Thymus (tissue), 11 donors: ENCODE results near the gene ZBTB7C. TPM values are rescaled to one million over a fixed set of nuclear protein-coding genes. Genes with fewer than 3 reads are reported as not detected.

Experiments used
- DNase-seq, 9 donors: peaks; one replicate each; pipeline ENCODE4 v3.0.0-alpha.2; 2013; ENCODE audit warnings: low spot score in 9 of 9, low read depth in 6 of 9, missing footprints in 1 of 9
- H3K27ac ChIP-seq, 2 donors: one replicate each; pipeline ENCODE4 v1.5.1; 2013; ENCODE audit warnings: control low read depth in 1 of 2, low read depth in 1 of 2, low read length in 1 of 2, mild to moderate bottlenecking in 1 of 2, moderate library complexity in 1 of 2
- H3K27me3 ChIP-seq, 2 donors: one replicate each; pipeline ENCODE4 v1.5.1; 2013; ENCODE audit warnings: low read length in 1 of 2; ENCODE audit not compliant: control insufficient read depth in 2 of 2, insufficient read depth in 1 of 2
- H3K36me3 ChIP-seq, 2 donors: one replicate each; pipeline ENCODE4 v1.5.1; 2013; ENCODE audit warnings: low read length in 1 of 2, mild to moderate bottlenecking in 1 of 2, moderate library complexity in 1 of 2; ENCODE audit not compliant: control insufficient read depth in 2 of 2, insufficient read depth in 2 of 2
- H3K4me1 ChIP-seq, 2 donors: one replicate each; pipeline ENCODE4 v1.5.1; 2013; ENCODE audit warnings: low read length in 2 of 2; ENCODE audit not compliant: control insufficient read depth in 2 of 2, insufficient read depth in 2 of 2
- H3K4me3 ChIP-seq, 2 donors: one replicate each; pipeline ENCODE4 v1.5.1; 2013; ENCODE audit warnings: low read length in 2 of 2, control low read depth in 1 of 2, mild to moderate bottlenecking in 1 of 2
- H3K9me3 ChIP-seq, 2 donors: one replicate each; pipeline ENCODE4 v1.5.1; 2013; ENCODE audit warnings: low read length in 1 of 2, mild to moderate bottlenecking in 1 of 2; ENCODE audit not compliant: control insufficient read depth in 2 of 2, insufficient read depth in 1 of 2
- WGBS: extraction: QIAGEN DNeasy Blood & Tissue Kit; methylation state at CpG from one replicate; pipeline ENCODE4 v1.1.7; 2013; 5-methylcytosine and 5-hydroxymethylcytosine counted together
- polyA plus RNA-seq: library from polyadenylated mRNA; stranded (reverse); fragments of 200-250 nt; gene quantifications from one replicate; pipeline ENCODE4 v1.2.3, GENCODE V29; 2013
- total RNA-seq: library from RNA; stranded (reverse); fragments of 120-200 nt; gene quantifications from one replicate; pipeline ENCODE4 v1.2.4, GENCODE V29; 2013
- donor health status: healthy.

The ZBTB7C gene
- total and polyA plus RNA-seq, 2 donors = 0.14 to 0.73 TPM

GRCh38 chr18:48317781-48318381 lies 91.3 kb downstream of the ZBTB7C start:
- DNase-seq = no peak
- Histone ChIP-seq H3K27ac (no peak overlapping the region), H3K9me3 (peaks cover 0 to 1% of the 10 kb centered on the region in 2 donors), H3K4me3 (no peak overlapping the region), H3K4me1 (no peaks in the 10 kb centered on the region), H3K27me3 (peaks cover 2 to 6% of the 10 kb centered on the region in 2 donors), H3K36me3 (no peaks in the 10 kb centered on the region)
- 100% methylated on average over 5 of the region's 5 CpGs for WGBS

DNA sequence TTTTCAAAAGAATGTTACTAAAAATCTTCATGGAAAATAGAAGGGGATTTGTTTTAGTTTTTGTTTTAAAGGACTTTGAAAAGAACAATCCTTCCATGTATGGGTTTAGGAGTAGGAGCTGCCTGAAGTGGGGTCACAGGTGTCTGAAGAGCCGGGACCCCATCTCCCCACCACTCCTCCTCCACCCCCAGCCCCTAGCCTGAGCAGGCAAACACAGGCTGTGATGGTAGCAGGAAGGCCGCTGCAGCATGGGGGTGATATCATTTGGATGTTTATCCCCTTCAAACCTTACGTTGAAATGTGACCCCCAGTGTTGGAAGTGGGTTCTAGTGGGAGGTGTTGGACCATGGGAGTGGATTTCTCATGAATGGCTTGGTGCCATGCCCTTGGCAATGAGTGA lies 93.0 kb downstream of the ZBTB7C start:
- no peak for DNase-seq
- Histone ChIP-seq H3K4me3 (no peak overlapping the region), H3K27me3 (peaks cover 2 to 9% of the 10 kb centered on the region in 2 donors), H3K4me1 (no peaks in the 10 kb centered on the region), H3K36me3 (no peaks in the 10 kb centered on the region), H3K9me3 (peaks cover 0 to 1% of the 10 kb centered on the region in 2 donors), H3K27ac (no peak overlapping the region)
- 90% methylated on average over 3 of the region's 3 CpGs for WGBS

DNA sequence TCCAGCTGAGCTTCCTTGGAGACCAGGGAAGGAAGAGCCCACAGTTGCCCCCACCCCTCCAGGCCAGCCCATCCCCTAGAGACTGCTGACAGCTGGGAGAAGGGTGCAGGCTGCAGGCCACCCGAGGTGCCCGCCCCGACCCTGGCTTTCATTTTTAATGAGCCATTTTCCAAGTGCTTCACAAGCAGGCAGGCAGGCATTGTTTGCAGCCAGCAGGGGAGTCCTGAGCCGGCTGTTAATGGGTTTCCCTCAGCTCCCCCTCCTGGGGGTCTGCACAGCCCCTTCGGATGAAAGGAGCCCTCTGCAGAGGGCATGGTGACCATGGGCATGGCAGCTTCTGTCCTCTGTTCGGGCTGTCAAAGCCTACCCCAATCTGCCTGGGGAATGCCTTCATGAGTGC lies 94.5 kb downstream of the ZBTB7C start:
- Histone ChIP-seq H3K4me3 (no peak overlapping the region), H3K27ac (no peak overlapping the region), H3K36me3 (no peaks in the 10 kb centered on the region), H3K9me3 (peaks cover 0 to 1% of the 10 kb centered on the region in 2 donors), H3K4me1 (no peaks in the 10 kb centered on the region), H3K27me3 (peaks cover 2 to 9% of the 10 kb centered on the region in 2 donors)
- no peak for DNase-seq
- WGBS = 33% methylated on average over 6 of the region's 6 CpGs

DNA sequence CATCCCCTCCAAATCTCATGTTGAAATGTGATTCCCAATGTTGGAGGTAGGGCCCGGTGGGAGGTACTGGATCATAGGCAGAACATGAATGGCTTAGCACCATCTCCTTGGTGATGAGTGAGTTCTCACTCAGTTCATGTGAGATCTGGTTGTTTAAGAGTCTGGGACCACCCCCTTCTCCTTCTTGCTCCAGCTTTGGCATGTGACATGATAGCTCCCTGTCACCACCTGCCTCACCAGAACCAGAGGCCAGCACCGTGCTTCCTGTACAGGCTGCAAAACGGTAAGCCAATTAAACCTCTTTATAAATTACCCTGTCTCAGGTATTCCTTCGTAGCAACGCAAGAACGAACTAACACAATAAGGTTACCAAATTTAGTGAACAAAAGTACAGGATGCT lies 95.4 kb downstream of the ZBTB7C start:
- DNase-seq = no peak
- no peak overlapping the region for H3K27ac ChIP-seq
- H3K4me3 ChIP-seq = no peak overlapping the region
- whole genome bisulfite sequencing = 91% methylated on average over 6 of the region's 6 CpGs
- H3K4me1 ChIP-seq = no peaks in the 10 kb centered on the region
- peaks cover 0 to 1% of the 10 kb centered on the region in 2 donors for H3K9me3 ChIP-seq
- peaks cover 2 to 9% of the 10 kb centered on the region in 2 donors for H3K27me3 ChIP-seq
- no peaks in the 10 kb centered on the region for H3K36me3 ChIP-seq

DNA sequence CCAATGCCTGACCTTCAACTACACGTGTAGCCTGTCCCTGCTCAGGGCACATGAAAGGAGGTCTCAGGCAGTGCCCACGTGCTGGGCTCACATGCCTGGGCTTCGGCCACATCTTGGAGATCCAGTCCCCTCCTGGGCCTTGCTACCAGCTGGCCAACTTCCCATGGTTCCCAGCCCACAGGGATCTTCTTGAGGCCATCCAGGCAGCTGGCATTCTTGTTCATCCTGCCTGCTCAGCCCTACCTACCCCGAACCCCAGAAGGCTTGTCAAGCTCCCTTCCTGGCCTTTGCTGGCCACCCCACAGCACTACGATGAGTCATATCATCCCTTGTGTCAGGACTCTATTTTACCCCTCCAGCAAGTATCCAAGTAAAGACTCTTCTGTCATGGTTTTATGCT lies 97.1 kb downstream of the ZBTB7C start:
- H3K4me3 ChIP-seq = no peak overlapping the region
- no peak overlapping the region for H3K27ac ChIP-seq
- peaks cover 2 to 9% of the 10 kb centered on the region in 2 donors for H3K27me3 ChIP-seq
- H3K36me3 ChIP-seq = no peaks in the 10 kb centered on the region
- H3K9me3 ChIP-seq = peaks cover 0 to 1% of the 10 kb centered on the region in 2 donors
- 88% methylated on average over 5 of the region's 5 CpGs for WGBS
- no peaks in the 10 kb centered on the region for H3K4me1 ChIP-seq
- DNase-seq = no peak

DNA sequence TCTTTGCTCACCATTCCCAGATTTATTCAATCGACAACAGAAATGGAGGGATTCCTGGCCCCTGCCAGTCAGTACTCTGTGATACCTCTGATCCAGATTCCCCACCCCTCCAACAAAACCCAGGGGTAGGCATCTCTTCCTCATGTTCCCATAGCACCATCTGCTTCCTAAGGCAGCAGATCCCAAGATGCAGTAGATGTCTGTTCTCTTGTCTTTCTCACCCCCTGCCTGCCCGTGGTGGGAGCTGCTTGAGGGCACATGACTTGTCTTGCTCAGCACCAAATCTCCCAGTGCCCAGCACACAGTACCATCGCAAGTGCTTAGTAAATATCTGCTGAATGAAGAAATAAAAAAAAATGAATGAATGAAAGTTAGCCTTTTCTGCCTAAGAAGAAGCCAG lies 98.2 kb downstream of the ZBTB7C start:
- H3K4me1 ChIP-seq = no peaks in the 10 kb centered on the region

GRCh38 chr18:48310353-48310752 lies 98.8 kb downstream of the ZBTB7C start:
- Histone ChIP-seq H3K36me3 (no peaks in the 10 kb centered on the region), H3K4me1 (no peaks in the 10 kb centered on the region), H3K4me3 (no peak overlapping the region), H3K27ac (no peak overlapping the region), H3K9me3 (peaks cover 0 to 1% of the 10 kb centered on the region in 2 donors), H3K27me3 (peaks cover 2 to 8% of the 10 kb centered on the region in 2 donors)
- 91% methylated on average over 6 of the region's 6 CpGs for WGBS
- DNase-seq = no peak

More for the DNA sequence above, 98.2 kb downstream of the ZBTB7C start:
- Histone ChIP-seq H3K9me3 (peaks cover 0 to 1% of the 10 kb centered on the region in 2 donors), H3K4me3 (no peak overlapping the region), H3K27ac (no peak overlapping the region), H3K27me3 (peaks cover 2 to 9% of the 10 kb centered on the region in 2 donors), H3K36me3 (no peaks in the 10 kb centered on the region)
- WGBS = 81% methylated on average over 3 of the region's 3 CpGs
- no peak for DNase-seq

GRCh38 chr18:48308755-48309575 lies 100.2 kb downstream of the ZBTB7C start:
- no peak overlapping the region for H3K4me3 ChIP-seq
- H3K27ac ChIP-seq = no peak overlapping the region
- H3K4me1 ChIP-seq = no peaks in the 10 kb centered on the region
- no peak for DNase-seq
- H3K27me3 ChIP-seq = peaks cover 0 to 5% of the 10 kb centered on the region in 2 donors
- H3K9me3 ChIP-seq = no peaks in the 10 kb centered on the region
- 77% methylated on average over 7 of the region's 7 CpGs for WGBS
- no peaks in the 10 kb centered on the region for H3K36me3 ChIP-seq

DNA sequence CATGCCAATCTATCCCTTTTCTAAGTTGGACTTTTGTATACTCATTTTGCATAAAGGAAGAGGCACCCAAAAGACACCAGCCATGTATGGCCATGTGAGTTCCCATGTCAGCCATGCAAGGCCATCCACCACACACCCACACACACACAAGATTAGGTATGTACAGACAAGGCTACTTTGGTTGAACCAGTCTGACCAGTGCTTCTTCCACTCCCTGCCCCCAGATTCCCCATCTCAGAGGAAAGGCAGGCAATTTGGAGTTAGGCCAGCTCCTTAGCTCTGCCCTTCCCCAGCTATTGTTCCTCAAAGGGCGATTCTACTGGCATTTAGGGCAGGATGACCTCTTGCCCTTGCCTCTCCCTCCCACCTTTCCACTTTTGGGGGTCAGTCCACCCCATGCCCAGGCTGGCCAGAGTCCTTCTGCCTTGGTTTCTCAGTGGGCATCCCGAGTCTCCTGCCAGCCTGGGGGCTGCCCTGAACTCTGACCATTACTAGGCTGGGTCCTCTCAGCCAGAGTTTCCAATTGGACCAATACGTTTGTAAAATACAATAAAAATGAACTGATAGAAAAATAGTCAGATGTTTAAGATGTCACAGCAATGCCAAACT lies 101.1 kb downstream of the ZBTB7C start:
- DNase-seq = no peak
- H3K4me1 ChIP-seq = no peaks in the 10 kb centered on the region
- H3K36me3 ChIP-seq = no peaks in the 10 kb centered on the region
- H3K4me3 ChIP-seq = no peak overlapping the region
- H3K27me3 ChIP-seq = peaks cover 0 to 5% of the 10 kb centered on the region in 2 donors
- H3K9me3 ChIP-seq = no peaks in the 10 kb centered on the region
- H3K27ac ChIP-seq = no peak overlapping the region
- 85% methylated on average over 3 of the region's 3 CpGs for WGBS
